GM21619 (cell line): ENCODE measurements around the gene HSD11B2.
"Not testable (repeated sequence)": the region's sequence is repeated elsewhere in the genome, so short reads cannot be mapped to it uniquely, and the experiment has no call there.

Source experiments
- ATAC-seq: cut with Tn5 transposase; IDR thresholded peaks from one replicate; pipeline ENCODE4 v1.9.1; 2021; ENCODE audit not compliant: unreplicated experiment

Gene HSD11B2

DNA sequence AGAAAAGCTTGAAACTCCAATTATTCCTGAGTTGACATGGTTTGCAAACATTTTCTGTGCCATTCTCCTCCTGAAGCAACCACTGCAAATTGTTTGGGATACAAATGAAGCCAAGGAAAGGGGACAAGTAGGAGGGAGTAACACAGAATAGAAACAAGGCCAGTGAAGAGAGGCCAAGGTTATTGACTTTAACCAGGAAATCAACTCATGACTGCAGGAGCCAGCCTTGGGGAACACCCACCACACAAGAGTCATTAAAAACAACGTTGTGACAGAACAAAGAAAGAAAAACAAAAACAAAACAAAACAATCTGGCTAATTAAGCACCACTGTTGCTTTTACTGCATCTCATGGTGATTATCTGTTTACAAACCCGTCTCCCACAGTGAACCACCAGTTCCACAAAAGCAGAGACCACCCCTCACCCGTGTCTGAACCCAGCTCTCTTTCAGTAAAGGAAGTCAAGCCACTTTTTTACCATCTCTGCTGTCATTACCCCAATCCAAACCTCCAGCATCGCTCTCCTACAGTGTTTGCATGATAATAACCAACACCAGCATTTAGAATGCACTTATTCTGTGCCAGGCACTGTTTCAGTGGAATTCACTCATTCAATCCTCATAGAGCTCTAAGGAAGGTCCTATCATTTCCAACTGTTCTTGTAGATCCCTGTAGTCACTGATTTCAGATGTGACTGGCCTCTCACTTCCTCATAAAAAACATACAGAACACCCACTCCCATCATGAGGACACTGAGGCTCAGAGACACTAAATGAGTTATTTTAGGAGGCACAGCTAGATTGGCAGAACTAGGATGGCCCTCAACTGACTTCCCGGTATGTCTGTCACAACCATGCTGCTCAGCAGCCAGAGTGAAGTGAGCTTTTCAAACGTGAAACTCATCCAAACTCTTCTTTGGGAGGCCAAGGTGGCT lies 16.7 kb upstream of the HSD11B2 start:
- ATAC-seq, result no peak

DNA sequence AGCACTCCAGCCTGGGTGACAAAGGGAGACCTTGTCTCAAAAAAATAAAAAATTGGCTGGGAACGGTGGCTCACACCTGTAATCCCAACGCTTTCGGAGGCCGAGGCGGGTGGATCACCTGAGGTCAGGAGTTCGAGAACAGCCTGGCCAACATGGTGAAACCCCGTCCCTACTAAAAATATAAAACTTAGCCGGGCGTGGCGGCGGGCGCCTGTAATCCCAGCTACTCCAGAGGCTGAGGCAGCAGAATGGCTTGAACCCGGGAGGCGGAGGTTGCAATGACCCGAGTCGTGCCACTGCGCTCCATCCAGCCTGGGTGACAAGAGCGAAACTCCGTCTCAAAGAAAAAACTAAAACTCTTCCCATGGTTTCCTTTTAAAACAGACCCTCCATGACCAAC lies 15.5 kb upstream of the HSD11B2 start:
- ATAC-seq, result not testable (repeated sequence)

DNA sequence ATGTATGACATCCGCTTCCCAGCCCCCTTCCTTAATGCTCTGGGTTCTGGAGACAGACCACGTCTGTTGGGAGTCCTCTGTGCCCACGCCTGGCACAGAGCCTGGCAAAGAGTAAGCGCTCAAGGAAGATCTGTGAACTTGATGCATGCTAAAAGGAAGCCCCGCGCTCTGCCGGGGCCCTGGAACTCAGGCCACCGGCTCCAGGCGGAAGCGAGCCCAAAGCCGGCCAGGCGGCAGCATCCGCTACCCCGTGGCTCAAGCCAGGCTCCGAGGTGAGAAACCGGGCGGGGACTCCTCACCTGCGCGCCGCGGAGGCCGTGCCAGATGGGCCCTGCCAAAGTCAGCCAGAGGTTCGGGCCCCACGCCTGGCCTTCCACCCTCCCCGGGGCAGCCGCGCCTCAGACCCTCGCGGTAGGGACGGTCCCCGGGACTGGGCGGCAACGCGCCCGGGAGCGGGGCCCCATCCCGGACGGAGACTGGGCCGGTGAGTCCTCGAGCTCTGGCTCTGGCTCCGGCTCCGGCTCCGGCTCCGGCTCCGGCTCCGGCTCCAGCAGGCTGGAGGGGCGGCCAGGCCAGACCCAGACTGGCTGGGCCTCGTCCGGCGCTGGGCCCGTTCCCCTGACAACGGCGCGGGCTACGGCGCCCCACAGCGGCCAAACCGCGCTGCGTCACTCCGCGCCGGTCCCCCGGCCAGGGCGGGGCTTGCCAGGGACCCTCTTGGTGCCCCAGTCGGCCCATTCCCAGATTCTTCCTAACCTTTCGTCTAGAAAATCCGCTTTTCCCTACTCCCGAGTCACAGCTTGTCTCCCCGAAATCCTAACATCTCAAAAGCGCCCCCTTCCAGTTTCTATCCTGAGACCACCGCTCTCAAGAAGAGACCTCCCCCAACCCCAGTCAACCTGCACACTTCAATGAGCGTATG lies 14.8 kb upstream of the HSD11B2 start, which contains the start of gene ZDHHC1:
Gene ZDHHC1 (minus strand): TSS at position 606 of the 922 bp plus-strand sequence. CDS start 8,702 bp downstream, outside the sequence.
- peak; percentile 79 for ATAC-seq

DNA sequence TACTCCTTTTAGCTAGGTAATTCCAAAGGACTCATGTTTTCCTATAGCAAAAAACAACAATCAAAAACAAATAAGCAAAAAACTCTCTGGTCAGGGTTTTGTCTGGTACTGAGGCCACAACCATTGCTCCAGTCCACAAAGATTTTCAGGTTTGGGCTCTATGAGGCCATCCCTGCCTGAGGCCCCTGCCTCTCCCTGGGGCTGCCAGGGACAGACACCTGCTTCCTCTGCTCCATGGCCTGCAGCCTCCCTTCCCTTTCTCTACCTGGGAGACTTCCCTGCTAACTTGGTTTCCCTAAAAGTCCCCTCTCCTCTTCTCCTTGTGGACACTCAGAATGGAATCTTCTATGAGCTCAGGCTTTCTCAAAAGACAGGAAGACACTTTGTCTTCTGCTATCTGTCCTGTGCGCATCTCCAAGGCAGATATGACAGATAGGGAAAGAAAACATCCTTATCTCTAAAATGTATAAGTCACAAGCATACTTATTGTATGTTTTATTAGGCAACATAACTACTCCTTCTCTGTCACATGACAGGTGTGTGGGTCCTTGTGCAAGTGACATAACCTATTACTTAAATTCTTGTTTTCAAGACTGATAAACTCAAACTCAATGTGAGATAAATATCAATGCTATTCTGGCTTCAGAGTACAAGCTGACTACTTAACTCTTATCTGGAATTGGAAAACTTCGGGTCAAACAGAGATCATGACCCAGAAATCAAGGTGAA lies 13.4 kb upstream of the HSD11B2 start:
- no peak for ATAC-seq

DNA sequence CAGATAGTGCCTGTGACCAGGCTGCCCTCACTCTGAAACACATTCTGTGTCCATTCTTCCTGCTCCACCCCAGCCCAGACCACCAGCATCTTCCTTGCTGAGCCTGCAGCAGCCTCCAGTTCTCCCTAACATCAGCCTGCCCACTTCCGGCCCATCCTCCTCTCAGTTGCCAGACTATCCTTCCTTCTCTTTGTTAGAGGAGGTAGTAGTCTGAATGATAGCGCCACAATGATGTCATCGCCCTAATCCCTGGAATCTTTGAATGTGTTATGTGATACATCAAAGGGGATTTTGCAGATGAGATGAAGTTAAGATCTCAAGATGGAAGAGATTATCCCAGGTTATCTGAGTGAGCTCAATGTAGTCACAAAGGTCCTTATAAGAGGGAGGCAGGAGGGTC lies 11.4 kb upstream of the HSD11B2 start:
- ATAC-seq, result no peak

DNA sequence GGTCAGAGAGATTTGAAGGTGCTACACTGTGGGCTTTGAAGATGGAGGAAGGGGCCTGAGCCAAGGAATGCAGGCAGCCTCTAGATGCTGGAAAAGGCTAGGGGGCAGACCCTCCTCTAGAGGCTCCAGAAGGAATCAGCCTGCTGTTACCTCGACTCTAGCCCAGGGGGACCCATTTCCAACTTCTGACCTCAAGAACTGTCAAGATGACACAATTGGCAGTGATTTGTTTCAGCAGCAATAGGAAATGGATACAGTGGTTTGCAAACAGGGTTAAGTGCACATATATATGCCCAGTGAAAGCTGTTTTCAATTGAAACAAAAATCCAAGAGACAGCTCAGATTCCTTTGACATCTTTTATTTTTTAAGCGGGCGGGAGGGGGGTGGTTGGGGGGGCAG lies 11.0 kb upstream of the HSD11B2 start:
- ATAC-seq, result no peak

DNA sequence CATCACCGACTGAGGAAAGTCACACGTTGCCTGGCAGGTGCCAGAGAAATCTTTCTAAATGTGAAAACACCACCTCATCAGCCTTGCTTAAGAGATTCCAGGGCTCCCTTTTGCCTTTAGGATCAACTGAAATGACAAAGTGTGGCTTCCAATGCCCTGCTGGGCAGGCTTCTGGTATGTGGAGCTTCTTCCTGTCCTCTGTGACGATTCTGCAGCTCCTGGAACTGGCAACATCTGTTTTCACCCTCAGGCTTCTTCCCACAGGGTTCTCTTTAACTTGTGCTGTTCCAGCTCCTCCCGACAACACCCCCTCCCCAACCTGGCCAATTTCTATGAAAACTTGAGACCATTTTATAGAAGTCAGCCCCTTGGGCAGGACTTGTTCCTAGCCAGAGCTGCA lies 9.9 kb upstream of the HSD11B2 start:
- ATAC-seq, result no peak

DNA sequence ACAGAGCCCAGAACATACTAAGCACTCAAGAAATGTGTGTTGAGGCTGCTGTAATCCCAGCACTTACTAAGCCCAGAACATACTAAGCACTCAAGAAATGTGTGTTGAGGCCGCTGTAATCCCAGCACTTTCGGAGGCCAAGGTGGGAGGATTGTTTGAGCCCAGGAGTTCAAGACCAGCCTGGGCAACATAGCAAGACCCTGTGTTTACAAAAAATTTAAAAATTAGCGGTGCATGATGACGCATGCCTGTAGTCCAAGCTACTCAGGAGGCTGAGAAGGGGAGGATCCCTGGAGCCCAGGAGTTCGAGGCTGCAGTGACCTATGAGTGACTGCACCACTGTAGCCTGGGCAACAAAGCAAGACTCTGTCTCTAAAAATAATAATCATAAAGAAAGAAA lies 7.9 kb upstream of the HSD11B2 start:
- ATAC-seq, result no peak

DNA sequence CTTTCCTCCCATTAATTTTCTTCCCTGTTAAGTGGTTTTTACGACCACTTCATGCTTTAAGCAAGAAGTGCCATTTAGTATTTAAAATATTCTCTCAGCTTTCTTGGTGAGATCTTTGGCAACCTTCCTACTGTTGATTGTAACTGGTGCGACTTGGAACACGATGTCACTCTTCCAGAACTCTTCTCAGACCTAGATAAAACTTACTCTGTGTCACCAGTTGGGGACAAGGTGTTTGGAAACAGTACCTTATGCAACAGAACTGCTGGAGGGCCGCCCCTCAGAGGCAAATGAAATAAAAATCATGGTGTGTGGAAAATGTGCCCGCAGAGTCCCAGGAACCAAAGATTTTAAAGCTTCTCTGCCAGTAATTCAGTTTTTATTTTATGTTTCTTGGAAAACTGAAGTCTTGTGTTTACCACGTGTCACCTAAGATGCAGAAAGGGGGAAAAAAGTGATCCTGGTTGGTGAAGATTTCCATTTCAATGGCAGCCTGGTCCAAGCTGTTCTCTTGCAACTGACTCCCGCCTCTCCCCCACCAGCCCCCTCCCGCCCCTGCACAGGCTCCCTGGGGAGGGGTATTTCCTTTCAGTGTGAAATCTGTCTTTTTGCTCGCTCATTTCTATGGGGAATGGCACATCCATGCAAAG lies 7.2 kb upstream of the HSD11B2 start:
- no peak for ATAC-seq

DNA sequence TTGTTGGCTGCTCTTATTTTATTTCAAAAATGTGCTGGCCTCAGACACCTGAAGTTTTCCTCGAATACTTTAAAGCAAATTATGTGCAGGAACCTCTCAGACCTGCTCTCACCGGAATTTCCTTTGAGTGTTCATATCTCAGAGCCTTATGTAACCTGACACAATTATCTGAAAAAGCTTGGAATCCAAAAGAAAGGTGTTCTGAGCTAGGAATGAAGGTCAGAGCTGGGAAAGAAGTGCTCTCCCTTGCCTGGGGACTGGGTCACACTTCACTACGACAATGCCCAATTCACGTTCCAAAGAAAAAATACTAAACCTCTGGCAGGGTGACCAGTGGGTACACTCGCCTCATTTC lies 6.7 kb upstream of the HSD11B2 start:
- ATAC-seq, result no peak

DNA sequence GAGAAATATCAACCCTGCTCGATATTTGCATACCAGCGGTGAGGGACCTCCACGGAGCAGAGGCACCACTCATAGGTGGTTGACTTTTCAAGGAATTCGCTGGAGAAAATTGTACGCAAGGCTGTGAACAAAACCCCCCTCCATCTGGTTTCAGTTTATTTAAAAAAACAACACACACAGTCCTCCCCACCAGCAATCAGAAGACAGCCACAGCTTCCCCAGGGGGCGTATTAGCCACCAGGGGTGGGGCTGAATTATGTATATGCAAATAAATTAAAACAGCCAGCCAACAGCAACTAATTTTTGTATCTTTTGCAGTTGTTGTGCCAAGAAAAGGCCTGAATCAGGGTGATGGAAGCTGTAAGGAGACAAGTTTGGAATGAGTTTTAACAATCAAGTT lies 5.9 kb upstream of the HSD11B2 start:
- ATAC-seq, result no peak

DNA sequence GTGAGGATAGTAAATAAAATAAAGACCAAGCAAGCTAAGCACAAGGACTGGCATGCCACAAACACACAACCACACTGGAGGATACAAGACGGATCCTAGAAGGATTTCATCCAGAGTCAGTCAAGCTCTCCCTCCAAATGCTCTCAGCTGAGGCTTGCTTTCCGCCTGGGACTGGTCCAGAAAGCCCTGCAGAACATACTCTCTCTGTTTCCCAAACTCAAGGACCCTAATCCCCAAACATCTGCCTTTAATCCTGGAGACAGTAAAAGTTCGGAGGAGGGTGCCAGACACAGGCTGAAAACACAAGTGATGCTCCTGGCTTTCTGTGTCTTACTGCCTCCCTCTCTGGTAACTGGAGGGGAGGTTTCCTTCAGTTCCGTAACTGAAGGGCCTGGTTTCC lies 5.3 kb upstream of the HSD11B2 start:
- no peak for ATAC-seq

DNA sequence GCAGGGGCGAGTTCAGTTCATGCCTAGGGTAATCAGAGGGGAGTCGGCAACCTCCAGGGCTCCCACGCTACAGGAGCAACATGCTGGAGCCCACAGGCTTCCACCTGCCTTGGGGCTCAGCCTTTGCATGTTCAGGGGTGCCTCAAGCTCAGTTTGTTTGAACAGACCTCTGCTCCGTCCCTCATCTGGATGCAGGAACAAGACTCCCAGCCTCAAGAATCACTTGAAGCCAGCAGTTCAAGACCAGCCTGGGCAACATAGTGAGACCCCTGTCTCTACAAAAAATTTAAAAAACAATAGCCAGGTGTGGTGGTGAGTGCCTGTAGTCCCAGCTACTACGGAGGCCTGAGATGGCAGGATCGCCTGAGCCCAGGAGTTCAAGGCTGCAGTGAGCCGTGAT lies 4.9 kb upstream of the HSD11B2 start:
- no peak for ATAC-seq

DNA sequence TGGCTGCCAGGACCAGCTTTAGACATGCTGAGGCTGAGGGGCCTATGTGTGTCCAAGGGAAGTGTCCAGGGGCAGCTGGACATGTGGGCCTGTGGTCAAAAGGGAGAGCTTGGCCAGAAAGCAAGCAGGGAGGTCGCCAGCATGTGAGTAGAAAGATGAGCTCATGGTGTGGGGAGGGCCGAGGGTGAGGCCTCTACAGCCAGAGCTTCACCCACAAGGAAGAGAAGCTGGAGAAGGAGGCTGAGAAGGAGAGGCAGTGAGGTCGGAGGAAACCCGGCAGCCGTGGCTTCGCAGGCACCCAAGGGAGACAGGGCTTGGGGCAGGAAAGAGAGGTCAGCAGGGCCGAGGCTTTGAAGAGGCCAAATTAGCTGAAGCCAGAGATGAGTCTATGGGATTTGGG lies 4.0 kb upstream of the HSD11B2 start:
- ATAC-seq, result no peak

DNA sequence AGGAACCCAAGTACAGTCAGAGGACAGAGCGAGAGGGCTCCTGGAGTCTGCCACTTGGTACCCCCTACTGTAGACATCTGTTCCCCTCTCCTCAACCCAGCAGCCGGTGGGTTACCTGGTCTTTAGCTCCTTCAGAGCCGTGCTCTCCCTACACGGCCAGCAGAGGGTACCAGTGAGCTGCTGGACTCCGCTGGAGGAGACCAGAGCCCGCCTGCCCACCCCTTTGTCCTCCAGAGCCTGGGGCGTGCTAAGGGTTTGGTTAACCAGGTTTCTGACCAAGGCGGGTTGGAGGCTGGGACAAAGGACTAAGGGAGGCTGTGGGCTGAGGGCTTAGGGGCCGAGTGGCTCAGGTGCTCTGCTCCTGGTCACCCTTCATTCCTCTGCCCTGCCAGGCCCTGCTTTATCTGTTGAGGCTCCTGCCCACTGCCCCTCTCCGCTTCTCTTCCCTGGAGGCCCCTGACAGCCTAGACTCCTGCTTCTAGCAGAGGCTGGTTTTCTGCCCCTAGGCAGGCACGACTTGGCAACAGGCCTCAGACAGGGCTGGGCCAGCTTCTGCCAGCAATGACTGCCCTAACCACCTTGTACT lies 2.7 kb upstream of the HSD11B2 start:
- ATAC-seq, result peak; percentile 59

DNA sequence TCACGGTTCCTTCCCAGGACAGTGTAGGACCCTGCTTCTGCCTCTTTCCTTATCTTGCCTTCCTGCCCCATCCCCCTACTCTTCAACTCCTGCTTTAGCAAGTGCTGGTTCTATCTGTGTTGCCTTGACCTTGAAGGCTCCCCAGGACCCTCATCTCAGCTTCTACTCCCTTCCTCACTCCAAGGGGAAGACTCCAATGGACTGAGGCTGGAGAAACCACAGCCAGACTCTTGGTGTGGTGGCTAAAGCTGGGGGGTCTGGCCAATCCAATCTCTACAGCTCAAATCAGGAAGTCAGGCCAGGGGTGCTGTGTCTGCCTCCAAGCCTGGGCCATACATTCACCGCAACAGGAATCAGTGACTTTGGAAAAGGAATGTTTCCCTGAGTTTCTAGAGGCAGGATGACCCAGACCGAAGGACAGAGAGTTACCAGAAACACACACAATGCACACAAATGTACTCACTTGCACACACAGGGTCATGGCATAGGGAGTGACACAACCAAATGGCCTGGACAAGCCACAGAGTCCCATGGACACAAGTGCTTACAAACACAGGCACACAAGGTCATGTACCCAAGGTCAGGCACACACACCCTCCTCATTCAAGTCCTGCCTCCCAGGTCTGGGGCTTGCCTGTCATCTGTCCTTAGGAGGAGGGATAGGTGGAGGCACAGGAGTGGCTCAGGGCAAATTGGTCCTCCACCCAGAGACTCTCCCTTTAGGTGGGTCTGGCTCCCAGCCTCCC lies 1.7 kb upstream of the HSD11B2 start:
- no peak for ATAC-seq

DNA sequence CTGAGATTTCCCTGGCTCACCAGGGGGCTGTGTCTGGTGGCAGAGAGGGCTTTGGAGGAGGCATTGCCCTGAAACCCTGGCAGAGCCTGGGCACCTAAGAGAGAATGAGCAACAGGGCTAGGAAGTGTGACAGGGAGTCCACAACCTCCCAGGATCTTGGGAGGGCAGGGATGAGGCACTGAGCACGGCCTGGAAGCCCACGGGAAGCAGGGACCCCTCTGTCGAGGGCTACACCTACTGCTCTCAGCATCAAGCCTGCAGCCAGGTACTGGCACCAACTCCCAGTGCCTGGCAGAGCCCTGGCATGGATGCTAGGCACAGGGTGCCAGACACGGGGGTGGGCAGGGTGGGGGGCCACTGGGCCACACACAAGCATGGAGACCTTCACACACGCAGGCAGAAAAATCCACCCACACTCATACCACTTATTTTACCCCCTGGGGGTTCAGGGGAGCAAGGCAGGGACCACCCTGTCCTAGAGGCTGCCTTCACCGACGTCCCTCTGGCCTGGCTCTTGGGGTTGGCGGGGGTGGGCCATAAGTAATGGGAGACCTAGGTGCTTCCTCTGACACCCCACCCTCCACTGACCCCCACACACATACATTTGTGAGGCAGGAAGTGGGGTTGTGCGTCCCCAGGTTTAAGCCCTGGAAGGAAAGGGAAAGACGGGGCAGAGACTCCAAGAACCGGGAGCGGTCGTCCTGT lies 970 bp upstream of the HSD11B2 start:
- ATAC-seq, result no peak

DNA sequence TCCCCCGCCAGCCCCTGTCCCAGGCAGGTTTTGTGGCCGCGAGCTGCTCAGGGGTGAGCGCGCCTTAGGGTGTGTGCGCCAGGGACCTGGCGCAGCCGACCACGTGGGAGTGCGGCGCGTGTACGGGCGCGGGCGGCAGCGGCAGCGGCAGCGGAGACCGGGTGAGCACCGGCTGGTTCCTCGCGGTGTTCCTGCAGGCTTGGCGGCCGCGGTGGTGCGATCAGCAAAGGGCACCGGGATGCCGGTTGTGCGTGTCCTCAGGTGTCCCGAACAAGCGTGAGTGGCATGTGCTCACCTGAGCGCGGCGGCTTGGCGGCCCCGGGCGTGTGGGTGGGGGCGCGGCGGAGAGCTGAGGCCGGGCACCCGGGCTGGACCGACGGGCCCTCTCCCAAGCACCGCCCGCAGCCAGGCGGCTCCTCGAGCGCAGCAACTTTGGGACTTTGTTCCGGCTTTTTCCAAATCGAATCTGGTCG lies 381 bp upstream of the HSD11B2 start:
- no peak for ATAC-seq
